HepG2 (cell line): ENCODE measurements around the gene ZNF474. TPM values are rescaled to one million over a fixed set of nuclear protein-coding genes. Genes with fewer than 3 reads are reported as not detected.

Source experiments
- ATAC-seq: fragments of 200-7000 bp; cut with Tn5 transposase; 3 replicates; pipeline ENCODE4 v1.9.1; 2020; ENCODE audit warnings: mild to moderate bottlenecking, moderate library complexity
- BruUV-seq: library from RNA; stranded (reverse); fragments of 400-500 nt; replicated peaks from 2 replicates; lab custom pipeline; 2021; lab: Mats Ljungman, UMichigan
- CTCF ChIA-PET: fragments of 300-600 bp; formaldehyde crosslinking; extraction: SDS; loops from one replicate; lab custom pipeline; 2021; ENCODE audit warnings: low total read pairs, inconsistent platforms, low intra/inter-chr PET ratio; lab: Yijun Ruan, JAX
- POLR2A ChIA-PET: fragments of 350-600 bp; sonication (Branson Sonifier 250); formaldehyde crosslinking; loops from one replicate; lab custom pipeline; 2020; ENCODE audit warnings: antibody characterized with exemption, inconsistent platforms; lab: Yijun Ruan, JAX
- DNase-seq: peaks from one replicate; pipeline ENCODE4 v3.0.0-alpha.2; 2015; ENCODE audit warnings: low spot score
- FAIRE-seq: peaks from 3 replicates; lab custom pipeline; 2011; peaks lifted over from hg19 to GRCh38; lab: Jason Lieb, UNC
- H2AFZ ChIP-seq: one replicate; pipeline ENCODE4 v1.6.1; 2011; ENCODE audit warnings: low read length, inconsistent platforms
- H3K27ac ChIP-seq: fragments of 300-600 bp; 3 replicates; pipeline ENCODE4 v1.8.0; 2011; ENCODE audit warnings: mixed run types, mild to moderate bottlenecking, mixed read lengths, low read length, inconsistent platforms; ENCODE audit not compliant: insufficient read depth; ENCODE audit errors: extremely low read length
- H3K27me3 ChIP-seq, 2 experiments: fragments of 200-600 bp in 1 of 2; 2 replicates in 1 of 2; 3 replicates in 1 of 2; pipeline versions ENCODE4 v1.6.0 to v1.8.0; 2011; ENCODE audit warnings: low read length in 2 of 2, mild to moderate bottlenecking in 2 of 2, moderate library complexity in 2 of 2, inconsistent platforms in 1 of 2; ENCODE audit not compliant: insufficient read depth in 2 of 2, control insufficient read depth in 1 of 2
- H3K36me3 ChIP-seq, 2 experiments: fragments of 200-600 bp in 1 of 2; replicated peaks in 1 of 2; 2 replicates in 1 of 2; 3 replicates in 1 of 2; pipeline versions ENCODE4 v1.5.1 to v1.8.0; 2011; ENCODE audit warnings: low read length in 2 of 2, inconsistent platforms in 1 of 2; ENCODE audit not compliant: insufficient read depth in 2 of 2, control insufficient read depth in 1 of 2
- H3K4me1 ChIP-seq: 2 replicates; pipeline ENCODE4 v1.5.1; 2012; ENCODE audit warnings: low read length, inconsistent platforms; ENCODE audit not compliant: insufficient read depth
- H3K4me2 ChIP-seq: 2 replicates; pipeline ENCODE4 v1.6.0; 2011; ENCODE audit warnings: low read depth, low read length, inconsistent platforms
- H3K4me3 ChIP-seq, 3 experiments: fragments of 200-600 bp in 1 of 3; sonication (generic), shearing (Covaris generic) in 1 of 3; replicated peaks in 1 of 3; 2 replicates each; pipeline ENCODE4 v1.5.1; 2011 to 2016; ENCODE audit warnings: low read length in 3 of 3, inconsistent platforms in 2 of 3, low read depth in 2 of 3, mild to moderate bottlenecking in 2 of 3, control low read depth in 1 of 3, mixed read lengths in 1 of 3; ENCODE audit not compliant: insufficient read depth in 1 of 3
- H3K79me2 ChIP-seq: one replicate; pipeline ENCODE4 v1.6.1; 2011; ENCODE audit warnings: low read length, inconsistent platforms; ENCODE audit not compliant: insufficient read depth
- H3K9ac ChIP-seq: 2 replicates; pipeline ENCODE4 v1.6.0; 2011; ENCODE audit warnings: mild to moderate bottlenecking, low read depth, low read length, inconsistent platforms; ENCODE audit not compliant: insufficient read depth
- H3K9me3 ChIP-seq: 2 replicates; pipeline ENCODE4 v1.5.1; 2012; ENCODE audit warnings: mild to moderate bottlenecking, low read length
- H4K20me1 ChIP-seq: 2 replicates; pipeline ENCODE4 v1.6.0; 2011; ENCODE audit warnings: inconsistent platforms, mild to moderate bottlenecking, low read length, moderate library complexity; ENCODE audit not compliant: insufficient read depth
- ARNT2 ChIP-seq: sonication (generic); formaldehyde crosslinking; IDR thresholded peaks from 2 replicates; pipeline ENCODE4 v1.8.0; 2022; ENCODE audit warnings: mild to moderate bottlenecking, low read depth, missing genetic modification reagents, moderate library complexity
- BRF2 ChIP-seq: sonication (generic); formaldehyde crosslinking; IDR thresholded peaks from 2 replicates; pipeline ENCODE4 v1.8.1; 2022; ENCODE audit warnings: mild to moderate bottlenecking, missing genetic modification reagents
- DR1 ChIP-seq: sonication (generic); formaldehyde crosslinking; IDR thresholded peaks from 2 replicates; pipeline ENCODE4 v1.8.0; 2021; ENCODE audit warnings: mild to moderate bottlenecking, missing genetic modification reagents, inconsistent platforms
- GABPB1 ChIP-seq: IDR thresholded peaks from 2 replicates; pipeline ENCODE4 v1.6.1; 2016; ENCODE audit warnings: mild to moderate bottlenecking, missing genetic modification reagents, moderate library complexity, missing compliant biosample characterization
- HOXA7 ChIP-seq: sonication (generic); formaldehyde crosslinking; IDR thresholded peaks from 2 replicates; pipeline ENCODE4 v1.8.1; 2022; ENCODE audit warnings: mild to moderate bottlenecking, missing genetic modification reagents, moderate library complexity
- IKZF1 ChIP-seq: fragments of 450-650 bp; IDR thresholded peaks from 2 replicates; pipeline ENCODE4 v1.7.1; 2016
- NR1H2 ChIP-seq: sonication (generic); formaldehyde crosslinking; IDR thresholded peaks from 2 replicates; pipeline ENCODE4 v1.8.1; 2022; ENCODE audit warnings: low read depth, missing genetic modification reagents, borderline replicate concordance
- PHF5A ChIP-seq: IDR thresholded peaks from one replicate; pipeline ENCODE4 v1.6.1; 2018; ENCODE audit warnings: low read depth, missing genetic modification reagents; ENCODE audit not compliant: unreplicated experiment
- POLR2AphosphoS5 ChIP-seq: IDR thresholded peaks from 2 replicates; pipeline ENCODE4 v1.6.1; 2012; ENCODE audit warnings: low read depth, low read length
- THAP7 ChIP-seq: sonication (generic); formaldehyde crosslinking; IDR thresholded peaks from 2 replicates; pipeline ENCODE4 v1.8.1; 2023; ENCODE audit warnings: mild to moderate bottlenecking, missing genetic modification reagents
- ZFP36L1 ChIP-seq: sonication (generic); formaldehyde crosslinking; IDR thresholded peaks from 2 replicates; pipeline ENCODE4 v1.8.0; 2022; ENCODE audit warnings: mild to moderate bottlenecking, missing genetic modification reagents, moderate library complexity
- ZNF17 ChIP-seq: sonication (generic); formaldehyde crosslinking; IDR thresholded peaks from 2 replicates; pipeline ENCODE4 v1.5.0; 2020; ENCODE audit warnings: mild to moderate bottlenecking, missing genetic modification reagents
- ZNF446 ChIP-seq: sonication (generic); formaldehyde crosslinking; IDR thresholded peaks from 2 replicates; pipeline ENCODE4 v1.5.0; 2020; ENCODE audit warnings: mild to moderate bottlenecking, missing genetic modification reagents
- ZNF543 ChIP-seq: sonication (generic); formaldehyde crosslinking; IDR thresholded peaks from 2 replicates; pipeline ENCODE4 v1.4.0; 2020; ENCODE audit warnings: mild to moderate bottlenecking, missing genetic modification reagents
- ZNF644 ChIP-seq: IDR thresholded peaks from 2 replicates; pipeline ENCODE4 v1.6.1; 2016; ENCODE audit warnings: low read depth
- ZNF768 ChIP-seq: sonication (generic); formaldehyde crosslinking; IDR thresholded peaks from 2 replicates; pipeline ENCODE4 v1.4.0; 2020; ENCODE audit warnings: missing genetic modification reagents
- ZNF850 ChIP-seq: sonication (generic); formaldehyde crosslinking; conservative IDR thresholded peaks from 2 replicates; pipeline ENCODE4 v1.9.0; 2021; ENCODE audit warnings: mild to moderate bottlenecking, missing genetic modification reagents
- WGBS: methylation state at CpG from one replicate; pipeline ENCODE4 v1.1.6; 2017; ENCODE audit warnings: low lambda C conversion rate; 5-methylcytosine and 5-hydroxymethylcytosine counted together
- in situ Hi-C: cut with HindIII; loops from 2 replicates; pipeline ENCODE4 v1.10.0; 2017; ENCODE audit warnings: low pct_unique_long_range_greater_than_20kb; ENCODE audit not compliant: extremely low pct_ligation_motif_present
- intact Hi-C: fragments of 100-400 bp; cut with micrococcal nuclease; formaldehyde crosslinking; loops from one replicate; pipeline ENCODE4 v1.10.0; 2022; ENCODE audit not compliant: unreplicated experiment
- polyA plus RNA-seq, 8 experiments: library from polyadenylated mRNA; depleted of rRNA in 3 of 8; stranded (reverse) in 7 of 8; unstranded in 1 of 8; fragments of >200 nt; fragmentation: Illumina TruSeq in 4 of 8; extraction: Trizol in 4 of 8; gene quantifications; 2 replicates each; pipeline versions ENCODE4 v1.2.1 to v1.2.3, GENCODE V29; 2011 to 2016; ENCODE audit warnings: low read depth in 4 of 8, missing spikeins in 1 of 8, mixed read lengths in 1 of 8; ENCODE audit not compliant: insufficient read depth in 1 of 8
- total RNA-seq, 5 experiments: library from RNA; depleted of rRNA; stranded (reverse); fragments of >200 nt; fragmentation: Illumina TruSeq; extraction: Trizol; gene quantifications; 2 replicates each; pipeline ENCODE4 v1.2.3, GENCODE V29; 2016; ENCODE audit warnings: low read depth in 1 of 5

Gene ZNF474
- total and polyA plus RNA-seq, 2 of the 13 experiments (the other 11 are each of a cell fraction or from before 2014, with no cell fraction given), result 0.07 TPM; not detected in 1

- Histone ChIP-seq H4K20me1 (no peaks in the 10 kb centered on the region), H3K4me3 (no peak overlapping the region)
- no peak for TF ChIP-seq PHF5A (CRISPR knock-in tag)
- no peak for TF ChIP-seq HOXA7 (CRISPR knock-in tag)
- TF ChIP-seq ZNF850 (CRISPR knock-in tag), result no peak
- no peak for TF ChIP-seq ZNF17 (CRISPR knock-in tag)
- TF ChIP-seq ARNT2 (CRISPR knock-in tag), result no peak
- no peak for TF ChIP-seq POLR2AphosphoS5
- TF ChIP-seq BRF2, result no peak
- TF ChIP-seq DR1 (CRISPR knock-in tag), result no peak
- no peak for TF ChIP-seq IKZF1
- no peak for TF ChIP-seq ZNF768 (CRISPR knock-in tag)
- TF ChIP-seq ZFP36L1 (CRISPR knock-in tag), result no peak
- no peak for TF ChIP-seq ZNF446 (CRISPR knock-in tag)
- TF ChIP-seq ZNF543 (CRISPR knock-in tag), result no peak
- TF ChIP-seq ZNF644 (CRISPR knock-in tag), result no peak
- TF ChIP-seq THAP7 (CRISPR knock-in tag), result no peak
- no peak for TF ChIP-seq NR1H2 (CRISPR knock-in tag)
- no peak for TF ChIP-seq GABPB1 (CRISPR knock-in tag)
- TF ChIP-seq, all 625 proteins: peak for 0
- Histone ChIP-seq H3K36me3 (no peaks in the 10 kb centered on the region), H3K27ac (no peak overlapping the region), H3K4me2 (no peak overlapping the region), H3K79me2 (no peaks in the 10 kb centered on the region), H3K9ac (no peak overlapping the region), H3K27me3 (no peaks in the 10 kb centered on the region), H3K4me1 (no peaks in the 10 kb centered on the region), H3K9me3 (no peaks in the 10 kb centered on the region), H2AFZ (no peak overlapping the region)
- DNase-seq (no peak), ATAC-seq (no peak), FAIRE-seq (no peak)
- in situ Hi-C loops, result no loop called here
- BruUV-seq, result no TSS peak
- under 1% methylated on average over 3 of the region's 3 CpGs for WGBS
- POLR2A ChIA-PET, result no interaction called here
- intact Hi-C loops, result loop anchor here (5.0 kb wide), 1 partner anchor 293 kb away; no protein-coding TSS in a partner anchor
- CTCF ChIA-PET, result no interaction called here
These were observed 69.8 kb downstream of the ZNF474 start for GRCh38 chr5:122199146-122199545.
